MM.1S (cell line): ENCODE data around the gene AHSG.

ENCODE experiments used
- EZH2 ChIP-seq: fragments of 300-600 bp; sonication (generic); optimal IDR thresholded peaks from 2 replicates; pipeline ENCODE3; 2017; ENCODE audit warnings: low read depth, mild to moderate bottlenecking, antibody characterized with exemption, low read length, mixed read lengths
- EZH2phosphoT487 ChIP-seq: fragments of 300-600 bp; sonication (generic); IDR thresholded peaks from 2 replicates; pipeline ENCODE4 v1.6.1; 2018; ENCODE audit warnings: antibody characterized with exemption, low read length
- TF ChIP-seq, protein P1 (sequence below): fragments of 300-600 bp; sonication (generic); IDR thresholded peaks from 2 replicates; pipeline ENCODE4 v1.5.1; 2016; ENCODE audit warnings: antibody characterized with exemption, low read length, mixed read lengths

DNA sequence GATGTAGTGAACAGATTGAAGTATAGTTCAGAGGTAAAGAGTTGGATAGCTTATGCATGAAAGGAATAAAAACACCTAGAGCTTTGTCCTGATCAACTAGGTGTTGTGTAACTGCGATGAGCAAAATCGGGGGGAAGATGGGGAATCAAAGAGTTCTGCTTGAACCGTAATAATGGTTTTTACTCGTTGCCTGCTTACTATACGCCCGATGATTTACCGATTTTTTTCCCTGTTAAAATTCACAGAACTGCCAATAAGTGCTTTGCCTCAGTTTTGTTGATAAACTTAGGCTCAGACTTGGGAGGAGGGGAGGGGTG, 43.1 kb upstream of the AHSG start:
- TF ChIP-seq, protein P1, sequence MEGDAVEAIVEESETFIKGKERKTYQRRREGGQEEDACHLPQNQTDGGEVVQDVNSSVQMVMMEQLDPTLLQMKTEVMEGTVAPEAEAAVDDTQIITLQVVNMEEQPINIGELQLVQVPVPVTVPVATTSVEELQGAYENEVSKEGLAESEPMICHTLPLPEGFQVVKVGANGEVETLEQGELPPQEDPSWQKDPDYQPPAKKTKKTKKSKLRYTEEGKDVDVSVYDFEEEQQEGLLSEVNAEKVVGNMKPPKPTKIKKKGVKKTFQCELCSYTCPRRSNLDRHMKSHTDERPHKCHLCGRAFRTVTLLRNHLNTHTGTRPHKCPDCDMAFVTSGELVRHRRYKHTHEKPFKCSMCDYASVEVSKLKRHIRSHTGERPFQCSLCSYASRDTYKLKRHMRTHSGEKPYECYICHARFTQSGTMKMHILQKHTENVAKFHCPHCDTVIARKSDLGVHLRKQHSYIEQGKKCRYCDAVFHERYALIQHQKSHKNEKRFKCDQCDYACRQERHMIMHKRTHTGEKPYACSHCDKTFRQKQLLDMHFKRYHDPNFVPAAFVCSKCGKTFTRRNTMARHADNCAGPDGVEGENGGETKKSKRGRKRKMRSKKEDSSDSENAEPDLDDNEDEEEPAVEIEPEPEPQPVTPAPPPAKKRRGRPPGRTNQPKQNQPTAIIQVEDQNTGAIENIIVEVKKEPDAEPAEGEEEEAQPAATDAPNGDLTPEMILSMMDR, result no peak
- TF ChIP-seq EZH2phosphoT487 (no peak), EZH2 (no peak)
